HG02678 (cell line): ENCODE data around the gene PRB2.
"Not testable (repeated sequence)": the region's sequence is repeated elsewhere in the genome, so short reads cannot be mapped to it uniquely, and the experiment has no call there.

ENCODE experiments used
- ATAC-seq: cut with Tn5 transposase; IDR thresholded peaks from one replicate; pipeline ENCODE4 v1.9.1; 2021; ENCODE audit warnings: mild to moderate bottlenecking, moderate library complexity; ENCODE audit not compliant: unreplicated experiment

The PRB2 gene

DNA sequence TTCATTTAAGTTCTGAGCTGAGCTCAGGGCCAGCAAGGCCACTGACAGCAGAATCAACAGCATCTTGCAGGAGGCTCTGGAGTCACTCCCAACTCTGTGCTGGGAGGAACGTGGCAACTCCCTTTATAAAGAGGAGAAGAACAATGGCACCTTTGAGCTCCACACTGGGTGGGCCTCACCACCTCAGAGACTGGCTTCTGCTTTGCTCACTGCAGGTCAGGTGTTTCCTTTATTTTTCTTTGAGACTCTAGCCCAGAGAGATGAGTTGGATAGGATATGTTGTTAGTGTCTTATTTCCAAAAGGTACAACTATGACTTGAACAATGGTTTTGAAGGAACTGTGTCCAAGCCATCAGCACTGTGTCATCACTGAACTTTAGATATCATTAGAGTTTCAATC is at the start of gene PRB2:
Gene PRB2 (minus strand): TSS at position 101 of the 400 bp plus-strand sequence. CDS start 38 bp downstream, at position 63.
- not testable (repeated sequence) for ATAC-seq

GRCh38 chr12:11437966-11438365 is 42.6 kb upstream of the PRB2 start:
- no peak for ATAC-seq

DNA sequence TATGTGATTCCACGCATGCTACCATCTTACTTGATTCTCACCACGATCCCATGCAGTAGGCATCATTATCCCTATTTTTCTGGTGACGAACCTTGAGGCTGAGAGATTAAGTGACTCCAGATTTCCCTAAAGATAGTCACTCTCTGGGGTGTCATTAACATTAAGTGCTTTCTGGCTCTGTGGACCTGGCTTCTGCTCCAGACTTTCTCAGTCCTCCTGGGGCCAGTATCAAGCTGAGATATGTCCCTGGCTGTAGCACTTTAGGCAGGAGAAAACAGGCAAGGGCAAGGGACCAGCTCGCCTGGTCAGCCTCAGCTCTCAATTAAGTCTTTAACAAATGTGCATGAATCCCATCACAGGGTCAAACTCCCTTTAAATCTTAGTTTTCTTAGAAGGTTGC is 38.3 kb upstream of the PRB2 start:
- no peak for ATAC-seq

DNA sequence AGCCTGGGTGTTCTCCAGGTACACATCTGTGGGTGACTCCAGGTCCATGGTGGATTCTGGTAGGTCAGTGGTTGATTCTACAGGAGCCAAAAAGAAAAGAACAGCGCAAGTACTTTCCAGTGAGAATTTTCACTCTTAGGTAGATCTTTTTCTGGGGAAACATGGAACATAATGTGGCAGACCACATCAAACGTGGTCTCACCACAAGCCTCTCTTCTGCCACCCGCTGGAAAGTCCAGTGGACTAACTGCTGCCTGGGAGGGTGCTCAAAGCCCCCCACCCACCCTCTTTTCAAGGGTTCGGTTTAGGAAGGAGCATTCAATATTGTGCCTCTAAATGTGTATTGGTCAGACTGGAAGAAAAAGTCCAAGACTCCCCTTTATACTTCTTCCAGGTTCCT is 36.1 kb upstream of the PRB2 start:
- ATAC-seq: no peak

DNA sequence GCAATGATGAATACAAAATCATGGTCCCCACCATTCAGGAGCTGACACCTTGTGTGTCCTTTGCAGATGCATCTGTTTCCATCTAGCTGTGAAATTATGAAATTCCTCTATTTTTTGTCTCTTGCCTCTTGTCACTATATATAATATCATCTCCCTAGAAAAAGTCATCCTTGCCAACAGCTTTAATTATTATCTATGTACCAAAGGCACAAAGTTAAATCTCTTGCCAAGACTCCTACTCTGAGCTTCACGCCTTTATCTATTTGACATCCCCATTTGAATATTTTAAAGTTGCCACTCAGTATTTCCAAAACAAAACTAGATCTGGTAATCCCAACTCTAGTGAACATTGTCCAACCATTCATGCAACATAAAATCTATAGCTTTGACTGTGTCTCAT is 32.0 kb upstream of the PRB2 start:
- no peak for ATAC-seq

DNA sequence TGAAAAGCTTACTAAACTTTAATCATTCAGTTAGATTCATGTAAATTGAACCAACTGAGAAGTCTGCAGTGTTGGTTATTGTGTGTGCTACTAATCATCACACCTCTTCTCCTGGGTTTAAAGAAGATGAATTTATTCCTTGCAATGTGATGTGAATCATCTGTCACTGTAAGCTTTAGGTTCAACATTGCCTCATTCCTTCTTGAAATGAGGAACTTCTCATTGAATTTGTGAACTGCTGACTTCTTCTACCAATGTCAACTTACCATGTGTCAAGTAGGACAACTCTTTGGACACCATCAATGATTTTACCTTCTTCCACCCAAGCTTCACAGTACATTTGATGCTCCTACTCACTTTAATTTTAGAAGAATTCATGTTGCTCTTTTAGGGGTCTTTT is 17.4 kb upstream of the PRB2 start:
- ATAC-seq: no peak

DNA sequence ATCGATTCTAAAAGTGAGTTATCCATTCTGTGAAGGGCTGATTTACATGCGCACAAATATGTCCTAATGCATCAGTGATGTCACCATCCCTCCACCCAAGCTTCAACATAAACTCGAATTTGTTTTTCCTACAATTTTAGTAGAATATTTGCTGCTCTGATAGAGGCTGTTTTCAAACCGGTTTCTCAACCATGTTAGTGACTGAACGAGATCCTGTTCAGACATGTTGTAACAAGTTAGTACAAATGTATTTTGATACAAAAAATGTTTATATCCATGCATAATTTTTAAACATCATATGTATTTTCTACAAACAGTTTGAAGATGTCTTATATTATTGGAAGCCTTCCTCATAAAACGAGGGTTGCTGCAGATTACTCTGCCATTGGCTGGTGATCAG is 12.7 kb upstream of the PRB2 start:
- no peak for ATAC-seq

DNA sequence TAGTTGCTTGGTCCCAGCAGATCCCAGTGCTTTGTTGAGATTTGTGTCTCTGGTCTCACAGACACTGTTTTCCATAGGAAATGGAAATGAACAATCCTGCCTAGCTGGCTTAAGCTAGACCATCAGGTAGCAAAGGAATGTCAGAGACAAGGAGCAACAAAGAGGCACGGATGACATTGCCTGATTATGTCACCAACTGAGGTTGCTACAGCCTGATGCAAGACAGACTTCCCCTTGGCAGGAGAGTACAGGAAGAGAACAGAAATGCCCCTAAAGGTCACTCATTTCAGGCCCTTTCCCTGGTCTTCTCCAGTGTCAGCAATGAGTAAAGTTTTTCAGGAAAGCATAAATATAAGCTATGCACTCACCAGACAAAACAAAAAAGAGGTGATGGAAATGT is 2.0 kb upstream of the PRB2 start:
- ATAC-seq: no peak

DNA sequence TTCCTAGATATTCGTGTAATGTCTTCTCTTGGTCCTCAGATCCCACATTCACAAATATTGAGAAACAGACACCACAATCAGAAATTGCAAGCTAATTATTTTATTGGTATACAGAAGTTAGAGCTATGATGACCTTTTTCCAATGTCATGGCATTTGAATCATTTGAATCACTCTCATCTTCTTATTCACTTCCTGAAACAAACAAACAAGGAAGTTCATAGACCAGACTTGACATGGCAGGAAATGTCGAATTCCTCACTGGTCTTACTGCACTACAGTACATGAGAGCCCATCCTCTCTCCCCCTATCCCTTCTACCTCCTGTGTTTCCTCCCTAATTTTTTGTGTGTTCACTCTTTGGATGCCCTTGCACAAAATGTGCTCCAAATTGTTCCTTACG is 3.9 kb downstream of the PRB2 start:
- ATAC-seq: not testable (repeated sequence)

DNA sequence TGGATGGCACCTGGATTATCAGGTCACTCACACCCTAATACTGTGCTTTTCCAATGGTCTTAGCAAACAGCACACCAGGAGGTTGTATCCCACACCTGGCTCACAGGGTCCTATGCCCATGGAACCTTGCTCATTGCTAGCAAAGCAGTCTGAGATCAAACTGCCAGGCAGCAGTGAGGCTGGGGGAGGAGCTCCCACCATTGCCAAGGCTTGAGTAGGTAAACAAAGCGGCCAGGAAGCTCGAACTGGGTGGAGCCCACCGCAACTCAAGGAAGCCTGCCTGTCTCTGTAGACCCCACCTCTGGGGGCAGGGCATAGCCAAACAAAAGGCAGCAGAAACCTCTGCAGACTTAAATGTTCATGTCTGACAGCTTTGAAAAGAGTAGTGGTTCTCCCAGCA is 17.9 kb downstream of the PRB2 start:
- ATAC-seq: not testable (repeated sequence)

GRCh38 chr12:11361151-11361550 is 34.2 kb downstream of the PRB2 start:
- ATAC-seq: no peak

- not testable (repeated sequence) for ATAC-seq
Observed at GRCh38 chr12:11360205-11360883, 35.0 kb downstream of the PRB2 start.

- not testable (repeated sequence) for ATAC-seq
Observed at GRCh38 chr12:11351736-11352135, 43.6 kb downstream of the PRB2 start.

- no peak for ATAC-seq
Observed at GRCh38 chr12:11348439-11348838, 46.9 kb downstream of the PRB2 start.

DNA sequence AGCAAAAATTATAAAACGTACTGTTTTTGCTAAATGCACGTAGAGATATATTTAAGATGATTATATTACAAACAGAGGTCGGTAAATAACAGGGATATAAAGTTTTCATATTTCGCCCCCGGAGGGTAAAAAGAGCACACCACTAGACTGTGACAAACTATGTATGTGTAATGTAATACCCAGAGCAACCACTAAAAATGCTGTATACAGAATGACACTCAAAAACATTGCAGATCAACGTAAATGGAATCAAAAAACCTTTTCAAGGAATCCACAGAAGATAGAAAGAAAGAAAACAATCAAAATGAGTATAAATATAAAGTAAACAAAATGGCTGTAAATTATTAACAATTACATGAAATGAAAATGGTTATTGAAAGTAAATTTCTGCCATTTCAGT is 47.6 kb downstream of the PRB2 start:
- ATAC-seq: no peak

GRCh38 chr12:11344500-11344899 is 50.9 kb downstream of the PRB2 start:
- ATAC-seq: no peak
